Aorta (tissue), 5 donors: ENCODE data around the gene SLC9A3. TPM values are rescaled to one million over a fixed set of nuclear protein-coding genes. Genes with fewer than 3 reads are reported as not detected.

ENCODE experiments used
- ATAC-seq: fragments of 200-7000 bp; cut with Tn5 transposase; one replicate; pipeline ENCODE4 v1.9.1; 2022; ENCODE audit warnings: moderate library complexity; ENCODE audit not compliant: low FRiP score
- DNase-seq, 2 donors: peaks; one replicate each; pipeline ENCODE4 v3.0.0-alpha.2; 2020
- H3K27ac ChIP-seq, 2 donors: one replicate each; pipeline ENCODE4 v1.5.1; 2013; ENCODE audit warnings: low read length in 2 of 2, mild to moderate bottlenecking in 2 of 2, moderate library complexity in 2 of 2, control low read depth in 1 of 2, inconsistent platforms in 1 of 2, low read depth in 1 of 2
- H3K27me3 ChIP-seq, 2 donors: one replicate each; pipeline ENCODE4 v1.6.1; 2013; ENCODE audit warnings: control low read depth in 1 of 2, low read length in 1 of 2, mild to moderate bottlenecking in 1 of 2, moderate library complexity in 1 of 2; ENCODE audit not compliant: insufficient read depth in 2 of 2, control insufficient read depth in 1 of 2
- H3K36me3 ChIP-seq, 2 donors: one replicate each; pipeline ENCODE4 v1.6.1; 2013; ENCODE audit warnings: control low read depth in 1 of 2, low read length in 1 of 2, mild to moderate bottlenecking in 1 of 2; ENCODE audit not compliant: insufficient read depth in 2 of 2, control insufficient read depth in 1 of 2
- H3K4me1 ChIP-seq, 2 donors: one replicate each; pipeline ENCODE4 v1.6.1; 2013; ENCODE audit warnings: low read length in 2 of 2, control low read depth in 1 of 2, mild to moderate bottlenecking in 1 of 2, moderate library complexity in 1 of 2; ENCODE audit not compliant: insufficient read depth in 2 of 2, control insufficient read depth in 1 of 2
- H3K4me3 ChIP-seq, 2 donors: one replicate each; pipeline ENCODE4 v1.5.1; 2013; ENCODE audit warnings: low read length in 2 of 2, control low read depth in 1 of 2, mild to moderate bottlenecking in 1 of 2
- H3K9me3 ChIP-seq: one replicate; pipeline ENCODE4 v1.6.1; 2013; ENCODE audit warnings: mild to moderate bottlenecking, low read length; ENCODE audit not compliant: control insufficient read depth
- WGBS, 2 donors: extraction: QIAGEN DNeasy Blood & Tissue Kit; methylation state at CpG; one replicate each; pipeline ENCODE4 v1.1.7; 2013; 5-methylcytosine and 5-hydroxymethylcytosine counted together
- intact Hi-C, 2 donors: fragments of 100-400 bp; cut with DNase I; formaldehyde crosslinking; loops; one replicate each; pipeline versions ENCODE4 v1.14.2 to v1.15.0; 2022
- polyA plus RNA-seq, 2 donors: library from polyadenylated mRNA; stranded (reverse); fragments of 200-250 nt; gene quantifications; one replicate each; pipeline ENCODE4 v1.2.3, GENCODE V29; 2013
- total RNA-seq, 2 donors: library from RNA; stranded (reverse); fragmentation: NEBNext Ultra II Directional; extraction: Animal tissue kit (Norgen Biotek cat#: 25700); gene quantifications; one replicate each; pipeline ENCODE4 v1.2.1, GENCODE V29; 2021
- donor health status: healthy with polysubstance abuse.
- donor health status: Bipolar disorder and iron deficiency.
- donor health status: DM: no; HTN: no; CAD: no.
- donor health status: DM: no; HTN: no; CAD: no.
- donor health status: DM: yes; HTN: yes; CAD: no.

SLC9A3 gene
- total and polyA plus RNA-seq, 4 donors = 0.59 to 4.3 (median 0.95) TPM

GRCh38 chr5:524973-525761 is 918 bp upstream of the SLC9A3 start:
- no peak for ATAC-seq
- peak in 1 of 2 donors; percentile 36 for DNase-seq
- H3K4me1 ChIP-seq = no peaks in the 10 kb centered on the region
- 33% methylated on average over 23 to 24 of the region's 24 CpGs for WGBS, 2 donors
- no peaks in the 10 kb centered on the region for H3K36me3 ChIP-seq
- no peaks in the 10 kb centered on the region for H3K27me3 ChIP-seq
- H3K9me3 ChIP-seq = no peaks in the 10 kb centered on the region
- no peak overlapping the region for H3K4me3 ChIP-seq
- intact Hi-C loops = no loop called here
- H3K27ac ChIP-seq = no peak overlapping the region

GRCh38 chr5:523441-524222 is 617 bp downstream of the SLC9A3 start:
- Histone ChIP-seq H3K4me3 (no peak overlapping the region), H3K4me1 (no peaks in the 10 kb centered on the region), H3K36me3 (no peaks in the 10 kb centered on the region), H3K27ac (no peak overlapping the region), H3K9me3 (no peaks in the 10 kb centered on the region), H3K27me3 (no peaks in the 10 kb centered on the region)
- intact Hi-C loops = no loop called here
- ATAC-seq (no peak), DNase-seq (no peak)
- WGBS, 2 donors = 1% methylated on average over 42 to 69 of the region's 69 CpGs

GRCh38 chr5:522899-523440 is 1.3 kb downstream of the SLC9A3 start:
- ATAC-seq (no peak), DNase-seq (no peak)
- no peak overlapping the region for H3K27ac ChIP-seq
- H3K4me1 ChIP-seq = no peaks in the 10 kb centered on the region
- H3K36me3 ChIP-seq = no peaks in the 10 kb centered on the region
- no peaks in the 10 kb centered on the region for H3K27me3 ChIP-seq
- H3K4me3 ChIP-seq = no peak overlapping the region
- no peaks in the 10 kb centered on the region for H3K9me3 ChIP-seq
- intact Hi-C loops = no loop called here
- 11 to 16% methylated on average over 21 of the region's 21 CpGs for WGBS, 2 donors

- ATAC-seq (no peak), DNase-seq (no peak)
- no peak overlapping the region for H3K27ac ChIP-seq
- no peak overlapping the region for H3K4me3 ChIP-seq
- intact Hi-C loops = no loop called here
- 50 to 51% methylated on average over 16 of the region's 16 CpGs for WGBS, 2 donors
- no peaks in the 10 kb centered on the region for H3K9me3 ChIP-seq
- H3K36me3 ChIP-seq = no peaks in the 10 kb centered on the region
- no peaks in the 10 kb centered on the region for H3K27me3 ChIP-seq
- H3K4me1 ChIP-seq = no peaks in the 10 kb centered on the region
Measured at GRCh38 chr5:522116-522515, 2.1 kb downstream of the SLC9A3 start.

GRCh38 chr5:521680-522079 is 2.6 kb downstream of the SLC9A3 start:
- Histone ChIP-seq H3K27me3 (no peaks in the 10 kb centered on the region), H3K4me3 (no peak overlapping the region), H3K27ac (no peak overlapping the region), H3K36me3 (no peaks in the 10 kb centered on the region), H3K9me3 (no peaks in the 10 kb centered on the region), H3K4me1 (no peaks in the 10 kb centered on the region)
- 51 to 53% methylated on average over 9 of the region's 9 CpGs for WGBS, 2 donors
- ATAC-seq (no peak), DNase-seq (no peak)
- intact Hi-C loops = no loop called here

GRCh38 chr5:520850-521226 is 3.4 kb downstream of the SLC9A3 start:
- DNase-seq (no peak), ATAC-seq (no peak)
- Histone ChIP-seq H3K4me1 (no peaks in the 10 kb centered on the region), H3K4me3 (no peak overlapping the region), H3K36me3 (no peaks in the 10 kb centered on the region), H3K9me3 (no peaks in the 10 kb centered on the region), H3K27me3 (no peaks in the 10 kb centered on the region), H3K27ac (no peak overlapping the region)
- intact Hi-C loops = no loop called here
- 84 to 91% methylated on average over 9 of the region's 9 CpGs for WGBS, 2 donors

GRCh38 chr5:520196-520849 is 3.9 kb downstream of the SLC9A3 start:
- ATAC-seq = no peak
- Histone ChIP-seq H3K9me3 (no peaks in the 10 kb centered on the region), H3K4me1 (no peaks in the 10 kb centered on the region), H3K27ac (no peak overlapping the region), H3K27me3 (no peaks in the 10 kb centered on the region), H3K36me3 (no peaks in the 10 kb centered on the region), H3K4me3 (no peak overlapping the region)
- DNase-seq = no peak
- WGBS, 2 donors = 84% methylated on average over 20 of the region's 20 CpGs
- intact Hi-C loops = no loop called here

- Histone ChIP-seq H3K27ac (no peak overlapping the region), H3K4me1 (no peaks in the 10 kb centered on the region), H3K4me3 (no peak overlapping the region), H3K9me3 (no peaks in the 10 kb centered on the region), H3K36me3 (no peaks in the 10 kb centered on the region), H3K27me3 (no peaks in the 10 kb centered on the region)
- 63 to 64% methylated on average over 9 to 10 of the region's 10 CpGs for WGBS, 2 donors
- no peak for DNase-seq
- no peak for ATAC-seq
- intact Hi-C loops = no loop called here
Measured at GRCh38 chr5:518721-519120, 5.5 kb downstream of the SLC9A3 start.
